Measurements from ENCODE around the gene TERC.

TERC gene

GRCh38 chr3:169760479-169760878 lies 4.4 kb downstream of the TERC start:
- H3K27me3 ChIP-seq (ENCODE audit: insufficient read depth, low read length), result no peaks in the 10 kb centered on the region
- no peaks in the 10 kb centered on the region for H3K9me2 ChIP-seq (ENCODE audit: low read depth, low read length)
- no peak overlapping the region for H3K27ac ChIP-seq (ENCODE audit: low read depth, low read length, poor library complexity, severe bottlenecking)
- H3K9ac ChIP-seq (ENCODE audit: low read length), result no peak overlapping the region
- H4K20me1 ChIP-seq (ENCODE audit: insufficient read depth, low read length), result no peaks in the 10 kb centered on the region
- TF ChIP-seq CTCF (IDR thresholded peaks at IDR 0.05; ENCODE audit: low read length) (no peak), EZH2 (IDR thresholded peaks at IDR 0.05; ENCODE audit: borderline replicate concordance, low read length) (no peak)
- H2AFZ ChIP-seq (ENCODE audit: low read length), result no peak overlapping the region
- H3K9me3 ChIP-seq (ENCODE audit: low read length), result no peaks in the 10 kb centered on the region
- H3F3A ChIP-seq (ENCODE audit: insufficient read depth, low read length), result no peaks in the 10 kb centered on the region
- H3K79me2 ChIP-seq (ENCODE audit: insufficient read depth, low read length), result no peaks in the 10 kb centered on the region
- H3K4me2 ChIP-seq (ENCODE audit: low read length), result no peak overlapping the region
- no peak overlapping the region for H3K4me3 ChIP-seq (ENCODE audit: low read depth, low read length, poor library complexity, severe bottlenecking)
- H3K36me3 ChIP-seq (ENCODE audit: insufficient read depth, low read length), result no peaks in the 10 kb centered on the region
- peaks cover 17% of the 10 kb centered on the region for H3K4me1 ChIP-seq (ENCODE audit: insufficient read depth, low read length, severe bottlenecking)

- H3F3A ChIP-seq (ENCODE audit: insufficient read depth, low read length), result no peaks in the 10 kb centered on the region
- no peak for TF ChIP-seq CTCF (IDR thresholded peaks at IDR 0.05; ENCODE audit: low read length)
- no peak for TF ChIP-seq EZH2 (IDR thresholded peaks at IDR 0.05; ENCODE audit: borderline replicate concordance, low read length)
- no peaks in the 10 kb centered on the region for H3K27me3 ChIP-seq (ENCODE audit: insufficient read depth, low read length)
- H3K9me2 ChIP-seq (ENCODE audit: low read depth, low read length), result no peaks in the 10 kb centered on the region
- no peaks in the 10 kb centered on the region for H3K36me3 ChIP-seq (ENCODE audit: insufficient read depth, low read length)
- H3K9me3 ChIP-seq (ENCODE audit: low read length), result no peaks in the 10 kb centered on the region
- no peak overlapping the region for H3K4me2 ChIP-seq (ENCODE audit: low read length)
- H3K27ac ChIP-seq (ENCODE audit: low read depth, low read length, poor library complexity, severe bottlenecking), result no peak overlapping the region
- no peak overlapping the region for H2AFZ ChIP-seq (ENCODE audit: low read length)
- H3K4me3 ChIP-seq (ENCODE audit: low read depth, low read length, poor library complexity, severe bottlenecking), result no peak overlapping the region
- H4K20me1 ChIP-seq (ENCODE audit: insufficient read depth, low read length), result no peaks in the 10 kb centered on the region
- no peaks in the 10 kb centered on the region for H3K79me2 ChIP-seq (ENCODE audit: insufficient read depth, low read length)
- H3K4me1 ChIP-seq (ENCODE audit: insufficient read depth, low read length, severe bottlenecking), result peaks cover 12% of the 10 kb centered on the region
- H3K9ac ChIP-seq (ENCODE audit: low read length), result no peak overlapping the region
Observed at GRCh38 chr3:169759256-169759655, 5.6 kb downstream of the TERC start.

GRCh38 chr3:169758359-169758994 lies 6.4 kb downstream of the TERC start:
- no peak overlapping the region for H2AFZ ChIP-seq (ENCODE audit: low read length)
- H3F3A ChIP-seq (ENCODE audit: insufficient read depth, low read length), result no peaks in the 10 kb centered on the region
- H3K36me3 ChIP-seq (ENCODE audit: insufficient read depth, low read length), result no peaks in the 10 kb centered on the region
- H3K4me2 ChIP-seq (ENCODE audit: low read length), result no peak overlapping the region
- no peaks in the 10 kb centered on the region for H3K9me3 ChIP-seq (ENCODE audit: low read length)
- peaks cover 4% of the 10 kb centered on the region for H3K4me1 ChIP-seq (ENCODE audit: insufficient read depth, low read length, severe bottlenecking)
- no peaks in the 10 kb centered on the region for H3K27me3 ChIP-seq (ENCODE audit: insufficient read depth, low read length)
- no peak overlapping the region for H3K27ac ChIP-seq (ENCODE audit: low read depth, low read length, poor library complexity, severe bottlenecking)
- no peaks in the 10 kb centered on the region for H3K79me2 ChIP-seq (ENCODE audit: insufficient read depth, low read length)
- H3K4me3 ChIP-seq (ENCODE audit: low read depth, low read length, poor library complexity, severe bottlenecking), result no peak overlapping the region
- TF ChIP-seq EZH2 (IDR thresholded peaks at IDR 0.05; ENCODE audit: borderline replicate concordance, low read length), result no peak
- TF ChIP-seq CTCF (IDR thresholded peaks at IDR 0.05; ENCODE audit: low read length), result no peak
- no peaks in the 10 kb centered on the region for H3K9me2 ChIP-seq (ENCODE audit: low read depth, low read length)
- H3K9ac ChIP-seq (ENCODE audit: low read length), result no peak overlapping the region
- no peaks in the 10 kb centered on the region for H4K20me1 ChIP-seq (ENCODE audit: insufficient read depth, low read length)

Data from OCI-LY1 (cell line).